SK-N-SH (cell line): Measurements from ENCODE around the gene HM13. TPM values are rescaled to one million over a fixed set of nuclear protein-coding genes. Genes with fewer than 3 reads are reported as not detected.

Experiments used
- CTCF ChIA-PET: fragments of 300-600, 350-600 bp; formaldehyde crosslinking; extraction: SDS; loops from one replicate; lab custom pipeline; 2021; lab: Yijun Ruan, JAX
- POLR2A ChIA-PET: fragments of 350-600 bp; sonication (Branson Sonifier 250); formaldehyde crosslinking; extraction: SDS; loops from one replicate; lab custom pipeline; 2020; ENCODE audit warnings: antibody characterized with exemption, inconsistent platforms; lab: Yijun Ruan, JAX
- DNase-seq: peaks from one replicate; pipeline ENCODE4 v3.0.0; 2012
- H2AFZ ChIP-seq: fragments of 200-600 bp; sonication (generic); 2 replicates; pipeline ENCODE4 v1.8.1; 2016; ENCODE audit warnings: antibody characterized with exemption, mild to moderate bottlenecking, low read depth
- H3F3A ChIP-seq: fragments of 200-600 bp; sonication (generic); replicated peaks from 2 replicates; pipeline ENCODE3; 2016; ENCODE audit warnings: antibody characterized with exemption, mild to moderate bottlenecking; ENCODE audit not compliant: insufficient read depth
- H3K27ac ChIP-seq, 2 experiments: fragments of 200-500 bp in 1 of 2; fragments of 200-600 bp in 1 of 2; sonication (Bioruptor generic) in 1 of 2; sonication (generic), shearing (Covaris generic) in 1 of 2; 2 replicates each; pipeline versions ENCODE4 v1.5.1 to v1.6.1; 2014 to 2016; ENCODE audit warnings: low read depth in 2 of 2, inconsistent platforms in 1 of 2, low read length in 1 of 2, mild to moderate bottlenecking in 1 of 2, mixed read lengths in 1 of 2
- H3K27me3 ChIP-seq: fragments of 200-600 bp; sonication (generic), shearing (Covaris generic); 2 replicates; pipeline ENCODE4 v1.6.1; 2016; ENCODE audit warnings: mixed run types; ENCODE audit not compliant: insufficient read depth
- H3K36me3 ChIP-seq, 2 experiments: fragments of 200-500 bp in 1 of 2; fragments of 200-600 bp in 1 of 2; sonication (Bioruptor generic) in 1 of 2; sonication (generic) in 1 of 2; replicated peaks in 1 of 2; 2 replicates each; pipeline versions ENCODE3 to v1.5.1; 2014 to 2016; ENCODE audit warnings: low read length in 1 of 2, mild to moderate bottlenecking in 1 of 2; ENCODE audit not compliant: insufficient read depth in 2 of 2, control insufficient read depth in 1 of 2
- H3K4me1 ChIP-seq, 2 experiments: fragments of 200-500 bp in 1 of 2; fragments of 200-600 bp in 1 of 2; sonication (Bioruptor generic) in 1 of 2; sonication (generic), shearing (Covaris generic) in 1 of 2; 2 replicates each; pipeline versions ENCODE4 v1.5.1 to v1.6.1; 2014 to 2016; ENCODE audit warnings: low read depth in 1 of 2, low read length in 1 of 2, mixed run types in 1 of 2; ENCODE audit not compliant: insufficient read depth in 2 of 2, control insufficient read depth in 1 of 2
- H3K4me2 ChIP-seq: fragments of 200-600 bp; sonication (generic), shearing (Covaris generic); 2 replicates; pipeline ENCODE4 v1.6.1; 2017; ENCODE audit warnings: mixed run types
- H3K4me3 ChIP-seq, 2 experiments: fragments of 200-500 bp in 1 of 2; fragments of 200-600 bp in 1 of 2; sonication (Bioruptor generic) in 1 of 2; sonication (generic), shearing (Covaris generic) in 1 of 2; 2 replicates each; pipeline versions ENCODE4 v1.5.1 to v1.8.1; 2014 to 2016; ENCODE audit warnings: low read depth in 2 of 2, inconsistent platforms in 1 of 2, low read length in 1 of 2, mild to moderate bottlenecking in 1 of 2, mixed read lengths in 1 of 2, moderate library complexity in 1 of 2
- H3K79me2 ChIP-seq: fragments of 200-600 bp; sonication (generic); 2 replicates; pipeline ENCODE4 v1.8.1; 2017; ENCODE audit warnings: mild to moderate bottlenecking; ENCODE audit not compliant: insufficient read depth
- H3K9ac ChIP-seq: fragments of 200-600 bp; sonication (generic); 2 replicates; pipeline ENCODE4 v1.6.1; 2017; ENCODE audit warnings: mixed run types
- H3K9me2 ChIP-seq: fragments of 200-600 bp; sonication (generic); 2 replicates; pipeline ENCODE4 v1.6.1; 2017; ENCODE audit warnings: mixed run types
- H3K9me3 ChIP-seq: fragments of 200-600 bp; sonication (generic); 2 replicates; pipeline ENCODE4 v1.6.1; 2017; ENCODE audit warnings: mixed run types, mild to moderate bottlenecking, moderate library complexity
- H4K20me1 ChIP-seq: fragments of 200-600 bp; sonication (generic); 2 replicates; pipeline ENCODE4 v1.6.1; 2017; ENCODE audit warnings: mild to moderate bottlenecking, mixed run types; ENCODE audit not compliant: insufficient read depth
- CHD2 ChIP-seq: fragments of 150-350 bp; IDR thresholded peaks from 2 replicates; pipeline ENCODE4 v1.6.1; 2018; ENCODE audit warnings: low read length; ENCODE audit not compliant: partially characterized antibody
- CTCF ChIP-seq: fragments of 200-600 bp; sonication (generic); IDR thresholded peaks from 2 replicates; pipeline ENCODE4 v1.6.1; 2017; ENCODE audit warnings: antibody characterized with exemption, mild to moderate bottlenecking, moderate library complexity
- FOXJ3 ChIP-seq: sonication (generic); formaldehyde crosslinking; IDR thresholded peaks from 2 replicates; pipeline ENCODE4 v1.5.1; 2020; ENCODE audit warnings: mild to moderate bottlenecking, missing genetic modification reagents
- FOXM1 ChIP-seq: IDR thresholded peaks from 2 replicates; pipeline ENCODE4 v1.4.0; 2012; ENCODE audit warnings: low read depth, mild to moderate bottlenecking
- GABPA ChIP-seq: IDR thresholded peaks from 2 replicates; pipeline ENCODE4 v1.4.0; 2012; ENCODE audit warnings: low read depth, mild to moderate bottlenecking
- REST ChIP-seq: IDR thresholded peaks from 2 replicates; pipeline ENCODE4 v1.6.1; 2012; ENCODE audit warnings: mild to moderate bottlenecking, low read depth, low read length, moderate library complexity
- RFX5 ChIP-seq: IDR thresholded peaks from 2 replicates; pipeline ENCODE4 v1.6.1; 2012; ENCODE audit warnings: mild to moderate bottlenecking, improper control_type of control experiment, low read length
- TAF1 ChIP-seq: IDR thresholded peaks from 2 replicates; pipeline ENCODE4 v1.6.1; 2012; ENCODE audit warnings: low read depth, mild to moderate bottlenecking, low read length, moderate library complexity, borderline replicate concordance
- USF1 ChIP-seq: IDR thresholded peaks from 2 replicates; pipeline ENCODE4 v1.4.0; 2012; ENCODE audit warnings: low read depth, borderline replicate concordance
- USF2 ChIP-seq: fragments of 150-350 bp; IDR thresholded peaks from 2 replicates; pipeline ENCODE4 v1.6.1; 2017; ENCODE audit warnings: antibody characterized with exemption, low read length, low read depth, borderline replicate concordance
- WGBS: methylation state at CpG from one replicate; pipeline ENCODE4 v1.1.6; 2017; ENCODE audit warnings: low lambda C conversion rate; 5-methylcytosine and 5-hydroxymethylcytosine counted together
- polyA plus RNA-seq, 3 experiments: library from polyadenylated mRNA; depleted of rRNA; stranded (reverse); fragments of >200 nt; gene quantifications; 2 replicates each; pipeline ENCODE4 v1.2.3, GENCODE V29; 2012

The HM13 gene
- polyA plus RNA-seq, 1 of the 3 experiments (the other 2 are of a cell fraction) = 160 TPM

GRCh38 chr20:31516651-31517050 is 2.4 kb downstream of the HM13 start:
- H3K27me3 ChIP-seq = no peaks in the 10 kb centered on the region
- no peaks in the 10 kb centered on the region for H3K9me3 ChIP-seq
- POLR2A ChIA-PET = no interaction called here
- TF ChIP-seq GABPA (no peak), REST (no peak), USF2 (no peak), USF1 (no peak), FOXM1 (no peak), TAF1 (no peak), CHD2 (no peak), FOXJ3 (CRISPR knock-in tag) (no peak), CTCF (no peak), RFX5 (no peak)
- peaks cover 7% of the 10 kb centered on the region for H3F3A ChIP-seq
- peaks cover 9 to 27% of the 10 kb centered on the region in 2 experiments for H3K4me1 ChIP-seq
- H3K36me3 ChIP-seq = peaks cover 5 to 16% of the 10 kb centered on the region in 2 experiments
- H3K9me2 ChIP-seq = no peaks in the 10 kb centered on the region
- peaks cover 38% of the 10 kb centered on the region for H4K20me1 ChIP-seq
- CTCF ChIA-PET = interaction anchor here (1.2 to 2.4 kb wide), 2 partner anchors 14 to 15 kb away, joined by 4 to 18 read pairs; no protein-coding TSS in a partner anchor
- DNase-seq = no peak
- no peak overlapping the region for H2AFZ ChIP-seq
- 100% methylated on average over 2 of the region's 2 CpGs for WGBS
- peak overlapping the region; percentile 100 for H3K4me2 ChIP-seq
- H3K79me2 ChIP-seq = peaks cover 74% of the 10 kb centered on the region
- H3K4me3 ChIP-seq = 0 out of 4 replicates have a peak overlapping the region, but pooled peaks of 1 of the 2 experiments have one; percentile 95
- H3K9ac ChIP-seq = no peak overlapping the region; the same call in 1 of the 2 replicates
- H3K27ac ChIP-seq = peak overlapping the region in 1 of 2 experiments; percentile 13; a peak in 1 of 4 replicates
